PFSK-1 (cell line): ENCODE results near the gene PACS2.

ENCODE experiments used
- FOXP2 ChIP-seq: optimal IDR thresholded peaks from 2 replicates; pipeline ENCODE3; 2011; ENCODE audit warnings: borderline replicate concordance, control low read depth, inconsistent platforms; ENCODE audit not compliant: insufficient read depth; ENCODE audit errors: extremely low read length, extremely low read depth
- POLR2AphosphoS5 ChIP-seq: IDR thresholded peaks from 2 replicates; pipeline ENCODE4 v1.6.1; 2012; ENCODE audit warnings: low read depth, mild to moderate bottlenecking, control low read depth, low read length, moderate library complexity
- SIN3A ChIP-seq: IDR thresholded peaks from 2 replicates; pipeline ENCODE4 v1.6.1; 2012; ENCODE audit warnings: mild to moderate bottlenecking, low read length, moderate library complexity, borderline replicate concordance; ENCODE audit not compliant: insufficient read depth
- TAF1 ChIP-seq: IDR thresholded peaks from 2 replicates; pipeline ENCODE4 v1.6.1; 2012; ENCODE audit warnings: low read length, control low read depth, borderline replicate concordance; ENCODE audit not compliant: insufficient read depth
- TF ChIP-seq, protein P1 (sequence below), 2 experiments: IDR thresholded peaks; 2 replicates each; pipeline versions ENCODE4 v1.6.1 to v1.8.0; 2011 to 2012; ENCODE audit warnings: low read depth in 2 of 2, low read length in 2 of 2, control low read depth in 1 of 2, inconsistent platforms in 1 of 2, mild to moderate bottlenecking in 1 of 2, moderate library complexity in 1 of 2; ENCODE audit not compliant: insufficient read depth in 1 of 2

The PACS2 gene

GRCh38 chr14:105374389-105374788, 59.8 kb downstream of the PACS2 start:
- TF ChIP-seq TAF1 (no peak), FOXP2 (no peak), SIN3A (no peak), POLR2AphosphoS5 (no peak)
- TF ChIP-seq, protein P1, sequence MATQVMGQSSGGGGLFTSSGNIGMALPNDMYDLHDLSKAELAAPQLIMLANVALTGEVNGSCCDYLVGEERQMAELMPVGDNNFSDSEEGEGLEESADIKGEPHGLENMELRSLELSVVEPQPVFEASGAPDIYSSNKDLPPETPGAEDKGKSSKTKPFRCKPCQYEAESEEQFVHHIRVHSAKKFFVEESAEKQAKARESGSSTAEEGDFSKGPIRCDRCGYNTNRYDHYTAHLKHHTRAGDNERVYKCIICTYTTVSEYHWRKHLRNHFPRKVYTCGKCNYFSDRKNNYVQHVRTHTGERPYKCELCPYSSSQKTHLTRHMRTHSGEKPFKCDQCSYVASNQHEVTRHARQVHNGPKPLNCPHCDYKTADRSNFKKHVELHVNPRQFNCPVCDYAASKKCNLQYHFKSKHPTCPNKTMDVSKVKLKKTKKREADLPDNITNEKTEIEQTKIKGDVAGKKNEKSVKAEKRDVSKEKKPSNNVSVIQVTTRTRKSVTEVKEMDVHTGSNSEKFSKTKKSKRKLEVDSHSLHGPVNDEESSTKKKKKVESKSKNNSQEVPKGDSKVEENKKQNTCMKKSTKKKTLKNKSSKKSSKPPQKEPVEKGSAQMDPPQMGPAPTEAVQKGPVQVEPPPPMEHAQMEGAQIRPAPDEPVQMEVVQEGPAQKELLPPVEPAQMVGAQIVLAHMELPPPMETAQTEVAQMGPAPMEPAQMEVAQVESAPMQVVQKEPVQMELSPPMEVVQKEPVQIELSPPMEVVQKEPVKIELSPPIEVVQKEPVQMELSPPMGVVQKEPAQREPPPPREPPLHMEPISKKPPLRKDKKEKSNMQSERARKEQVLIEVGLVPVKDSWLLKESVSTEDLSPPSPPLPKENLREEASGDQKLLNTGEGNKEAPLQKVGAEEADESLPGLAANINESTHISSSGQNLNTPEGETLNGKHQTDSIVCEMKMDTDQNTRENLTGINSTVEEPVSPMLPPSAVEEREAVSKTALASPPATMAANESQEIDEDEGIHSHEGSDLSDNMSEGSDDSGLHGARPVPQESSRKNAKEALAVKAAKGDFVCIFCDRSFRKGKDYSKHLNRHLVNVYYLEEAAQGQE (IDR thresholded peaks at IDR 0.05; ENCODE audit: insufficient read depth in 1 of 2, low read depth in 2 of 2, low read length in 2 of 2) = no peak

DNA sequence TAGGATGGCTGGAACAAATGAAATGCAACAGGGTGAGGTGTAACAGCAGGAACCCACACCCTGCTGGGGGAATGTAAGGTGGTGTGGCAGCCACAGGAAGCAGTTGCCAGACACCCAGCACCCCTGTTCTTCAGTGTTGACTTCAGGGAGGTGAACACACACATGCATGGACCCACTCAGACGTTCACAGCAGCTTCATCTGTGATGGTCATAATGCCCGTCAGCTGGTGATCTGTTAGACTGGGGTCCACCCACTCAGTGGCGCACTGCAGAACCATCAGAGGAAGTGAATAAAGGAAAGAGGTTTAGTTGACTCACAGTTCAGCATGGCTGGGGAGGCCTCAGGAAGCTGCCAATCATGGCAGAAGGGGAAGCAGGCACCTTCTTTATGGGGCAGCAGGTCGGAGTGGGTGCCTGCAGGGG, 61.1 kb downstream of the PACS2 start:
- TF ChIP-seq, protein P1 (IDR thresholded peaks at IDR 0.05; ENCODE audit: insufficient read depth in 1 of 2, low read depth in 2 of 2, low read length in 2 of 2) = no peak
- TF ChIP-seq SIN3A (no peak), FOXP2 (no peak), TAF1 (no peak), POLR2AphosphoS5 (no peak)

DNA sequence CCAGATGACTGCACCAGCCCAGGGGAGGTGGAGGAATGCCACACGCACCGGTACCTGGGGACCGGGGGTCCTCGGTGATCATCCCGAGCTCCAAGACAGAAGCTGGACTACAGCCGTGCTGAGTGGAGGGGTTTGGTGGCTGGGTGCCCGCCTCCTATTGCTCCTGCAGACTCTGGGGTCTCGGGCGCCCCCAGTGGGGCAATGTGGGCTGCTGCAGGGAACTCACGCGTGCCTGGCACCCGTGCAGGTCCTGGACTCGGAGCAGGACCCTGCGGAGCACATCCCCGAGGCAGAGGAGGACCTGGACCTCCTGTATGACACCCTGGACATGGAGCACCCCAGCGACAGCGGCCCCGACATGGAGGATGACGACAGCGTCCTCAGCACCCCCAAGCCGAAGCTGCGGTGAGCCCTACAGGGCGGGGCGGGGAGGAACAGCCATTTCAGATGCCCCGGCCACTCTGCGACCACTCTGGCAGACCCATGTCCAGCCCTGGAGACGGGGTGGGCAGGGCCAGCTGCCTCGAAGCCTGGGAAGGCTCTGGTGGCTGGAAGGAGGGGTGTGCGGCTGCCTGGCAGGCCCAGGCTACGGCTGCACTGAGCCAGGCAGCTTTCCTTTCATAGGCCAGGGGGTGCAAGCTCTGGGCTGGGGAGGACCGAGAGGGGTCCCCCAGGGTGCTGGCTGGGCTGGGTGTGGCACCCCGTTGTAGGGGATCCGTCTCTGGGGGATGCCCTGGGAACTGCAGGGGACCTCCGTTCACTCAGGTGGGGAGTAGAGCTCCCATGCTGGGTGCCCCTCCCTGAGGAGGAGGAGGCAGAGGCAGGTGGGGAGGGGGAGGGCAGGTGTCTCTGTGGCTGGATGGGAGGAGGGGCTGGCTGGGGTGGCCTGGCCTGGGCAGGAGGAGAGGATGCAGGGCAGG, 62.2 kb downstream of the PACS2 start:
- no peak for TF ChIP-seq TAF1
- TF ChIP-seq SIN3A = no peak
- TF ChIP-seq, protein P1 (IDR thresholded peaks at IDR 0.05; ENCODE audit: insufficient read depth in 1 of 2, low read depth in 2 of 2, low read length in 2 of 2) = no peak
- TF ChIP-seq FOXP2 = no peak
- TF ChIP-seq POLR2AphosphoS5 = no peak

DNA sequence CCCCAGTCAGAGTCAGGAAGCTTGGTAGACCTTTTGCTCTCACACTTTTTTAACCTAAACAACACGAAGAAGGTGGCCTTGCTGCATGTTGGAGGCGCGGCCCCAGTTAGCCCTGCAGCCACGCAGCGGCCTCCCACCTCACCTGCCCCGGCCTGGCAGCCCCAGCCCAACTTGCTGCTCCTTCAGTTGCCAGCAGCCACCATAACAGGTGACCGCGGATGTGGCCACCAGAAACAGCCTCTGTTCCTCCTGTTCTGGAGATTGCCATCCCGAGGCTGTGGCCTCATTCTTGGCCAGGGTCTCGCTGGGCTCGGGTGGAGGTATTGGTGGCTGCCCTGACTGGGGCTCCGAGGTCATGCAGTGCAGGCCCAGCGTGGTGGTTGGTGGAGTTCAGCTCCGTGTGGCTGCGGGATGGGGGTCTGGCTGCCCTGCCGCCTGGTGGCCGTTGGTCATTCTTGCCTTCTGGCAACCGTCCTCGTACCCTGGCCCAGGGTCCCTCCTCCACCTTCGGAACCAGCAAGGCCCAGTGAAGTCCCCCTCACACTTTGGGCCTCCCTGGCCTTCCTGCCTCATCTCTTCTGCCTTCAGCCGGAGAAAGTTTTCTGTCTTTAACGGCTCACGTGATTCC, 63.1 kb downstream of the PACS2 start:
- TF ChIP-seq SIN3A (no peak), POLR2AphosphoS5 (no peak), TAF1 (no peak), FOXP2 (no peak)
- TF ChIP-seq, protein P1 (IDR thresholded peaks at IDR 0.05; ENCODE audit: insufficient read depth in 1 of 2, low read depth in 2 of 2, low read length in 2 of 2) = no peak
